Transverse colon (tissue), 4 donors: ENCODE results near the gene CDKN1B. TPM values are rescaled to one million over a fixed set of nuclear protein-coding genes. Genes with fewer than 3 reads are reported as not detected.

ENCODE experiments used
- DNase-seq: peaks from one replicate; pipeline ENCODE4 v3.0.0-alpha.2; 2019
- H3K27ac ChIP-seq, 4 donors: fragments of 200-600 bp; sonication (generic); 2 replicates each; pipeline ENCODE4 v1.5.1; 2016 to 2018; ENCODE audit warnings: inconsistent platforms in 4 of 4
- H3K27me3 ChIP-seq: fragments of 200-600 bp; sonication (generic); 2 replicates; pipeline ENCODE4 v1.5.1; 2017; ENCODE audit warnings: inconsistent platforms
- H3K36me3 ChIP-seq, 4 donors: fragments of 200-600 bp; sonication (generic); 2 replicates each; pipeline ENCODE4 v1.5.1; 2017 to 2019; ENCODE audit warnings: inconsistent platforms in 4 of 4
- H3K4me1 ChIP-seq, 4 donors: fragments of 200-600 bp; sonication (generic); 2 replicates each; pipeline ENCODE4 v1.5.1; 2017 to 2020; ENCODE audit warnings: inconsistent platforms in 4 of 4
- H3K4me3 ChIP-seq, 4 donors: fragments of 200-600 bp; sonication (generic); 1 replicate in 1 of 4; 2 replicates in 3 of 4; pipeline versions ENCODE4 v1.5.1 to v1.6.1; 2017 to 2019; ENCODE audit warnings: inconsistent platforms in 4 of 4
- H3K9me3 ChIP-seq, 2 donors: fragments of 200-600 bp; sonication (generic); 2 replicates each; pipeline ENCODE4 v1.5.1; 2017 to 2019; ENCODE audit warnings: inconsistent platforms in 2 of 2
- EP300 ChIP-seq: sonication (generic); formaldehyde crosslinking; IDR thresholded peaks from one replicate; pipeline ENCODE4 v1.6.1; 2017; ENCODE audit warnings: antibody characterized with exemption, low read depth
- POLR2A ChIP-seq: fragments of 450-650 bp; IDR thresholded peaks from one replicate; pipeline ENCODE4 v1.6.1; 2016; ENCODE audit warnings: antibody characterized with exemption, mild to moderate bottlenecking, moderate library complexity
- POLR2AphosphoS5 ChIP-seq, 3 donors: sonication (generic); formaldehyde crosslinking; IDR thresholded peaks; one replicate each; pipeline ENCODE4 v1.6.1; 2016; ENCODE audit warnings: antibody characterized with exemption in 3 of 3
- WGBS, 2 donors: methylation state at CpG; one replicate each; pipeline ENCODE4 v1.1.5; 2018; ENCODE audit warnings: low coverage in 1 of 2; 5-methylcytosine and 5-hydroxymethylcytosine counted together
- in situ Hi-C, 4 donors: fragments of 200-750 bp; cut with MboI; loops; one replicate each; pipeline versions ENCODE4 v1.15.0 to v1.15.1; 2017; ENCODE audit warnings: low sequenced_read_pairs in 3 of 4, low pct_ligation_motif_present in 1 of 4, low pct_unique_long_range_greater_than_20kb in 1 of 4
- intact Hi-C: fragments of 100-400 bp; cut with DNase I; formaldehyde crosslinking; loops from one replicate; pipeline ENCODE4 v1.15.1; 2023; ENCODE audit warnings: low total_unique reads
- total RNA-seq, 4 donors: library from RNA; depleted of rRNA; stranded (reverse); fragments of >200 nt; gene quantifications; one replicate each; pipeline ENCODE4 v1.1.0, GENCODE V29; 2016
- TF ChIP-seq, protein P1 (sequence below), 5 experiments: fragments of 200-600 bp in 3 of 5; fragments of 450-650 bp in 2 of 5; sonication (generic) in 3 of 5; IDR thresholded peaks; 1 replicate in 2 of 5; 2 replicates in 3 of 5; pipeline ENCODE4 v1.5.1; 2016 to 2017; ENCODE audit warnings: antibody characterized with exemption in 5 of 5, inconsistent platforms in 3 of 5, mild to moderate bottlenecking in 2 of 5, moderate library complexity in 1 of 5

CDKN1B gene
- total RNA-seq, 4 donors from 2014 or later = 14.1 to 58.3 (median 54.1) TPM

DNA sequence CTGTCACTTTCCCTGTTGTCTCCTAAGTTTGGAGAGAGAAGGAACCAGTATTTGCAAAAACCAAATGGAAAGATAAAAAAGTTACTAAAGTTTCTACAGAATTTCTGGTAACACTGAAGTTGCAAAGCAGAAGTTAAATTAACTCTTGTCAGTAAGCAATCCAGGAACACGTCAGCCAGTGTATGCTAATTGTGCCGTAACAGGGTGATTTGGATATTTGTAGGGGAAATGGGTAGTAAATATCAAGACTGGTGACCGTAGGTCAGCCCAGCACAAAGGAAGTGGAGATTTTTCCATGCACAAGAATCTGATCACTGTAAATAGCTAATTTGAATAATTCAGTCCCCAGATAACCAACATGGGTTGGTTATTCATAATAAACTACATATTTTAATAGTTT lies 2.3 kb downstream of the CDKN1B start:
- H3K36me3 ChIP-seq = peaks cover 0 to 13% (median 4%) of the 10 kb centered on the region in 4 donors
- WGBS, 2 donors = 3 to 6% methylated on average over 3 of the region's 3 CpGs
- in situ Hi-C loops (loop anchor here in 1 of 4 donors (25.0 kb wide), 1 partner anchor 332 kb away; no protein-coding TSS in a partner anchor), intact Hi-C loops (loop anchor here (5.0 kb wide), 1 partner anchor 157 kb away; the partner anchor contains the start of gene DUSP16)
- DNase-seq = no peak
- H3K4me3 ChIP-seq = peak overlapping the region; percentile 92 to 99 (median 97)
- H3K9me3 ChIP-seq = no peaks in the 10 kb centered on the region
- TF ChIP-seq, protein P1, sequence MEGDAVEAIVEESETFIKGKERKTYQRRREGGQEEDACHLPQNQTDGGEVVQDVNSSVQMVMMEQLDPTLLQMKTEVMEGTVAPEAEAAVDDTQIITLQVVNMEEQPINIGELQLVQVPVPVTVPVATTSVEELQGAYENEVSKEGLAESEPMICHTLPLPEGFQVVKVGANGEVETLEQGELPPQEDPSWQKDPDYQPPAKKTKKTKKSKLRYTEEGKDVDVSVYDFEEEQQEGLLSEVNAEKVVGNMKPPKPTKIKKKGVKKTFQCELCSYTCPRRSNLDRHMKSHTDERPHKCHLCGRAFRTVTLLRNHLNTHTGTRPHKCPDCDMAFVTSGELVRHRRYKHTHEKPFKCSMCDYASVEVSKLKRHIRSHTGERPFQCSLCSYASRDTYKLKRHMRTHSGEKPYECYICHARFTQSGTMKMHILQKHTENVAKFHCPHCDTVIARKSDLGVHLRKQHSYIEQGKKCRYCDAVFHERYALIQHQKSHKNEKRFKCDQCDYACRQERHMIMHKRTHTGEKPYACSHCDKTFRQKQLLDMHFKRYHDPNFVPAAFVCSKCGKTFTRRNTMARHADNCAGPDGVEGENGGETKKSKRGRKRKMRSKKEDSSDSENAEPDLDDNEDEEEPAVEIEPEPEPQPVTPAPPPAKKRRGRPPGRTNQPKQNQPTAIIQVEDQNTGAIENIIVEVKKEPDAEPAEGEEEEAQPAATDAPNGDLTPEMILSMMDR (IDR thresholded peaks at IDR 0.05) = no peak
- TF ChIP-seq POLR2AphosphoS5 (IDR thresholded peaks at IDR 0.05) = peak; percentile 29 to 58 (median 50)
- no peaks in the 10 kb centered on the region for H3K27me3 ChIP-seq
- H3K4me1 ChIP-seq = peaks cover 18 to 58% (median 56%) of the 10 kb centered on the region in 4 donors
- peak overlapping the region; percentile 99 to 100 (median 100) for H3K27ac ChIP-seq

- Histone ChIP-seq H3K27me3 (no peaks in the 10 kb centered on the region), H3K9me3 (no peaks in the 10 kb centered on the region), H3K27ac (peak overlapping the region; percentile 99 to 100 (median 100)), H3K4me1 (peaks cover 13 to 54% (median 51%) of the 10 kb centered on the region in 4 donors), H3K4me3 (peak overlapping the region in 3 of 4 donors; percentile 92 to 99 (median 98)), H3K36me3 (peaks cover 0 to 13% (median 4%) of the 10 kb centered on the region in 4 donors)
- WGBS, 2 donors = 13 to 19% methylated on average over 4 of the region's 4 CpGs
- in situ Hi-C loops (loop anchor here in 1 of 4 donors (25.0 kb wide), 1 partner anchor 333 kb away; no protein-coding TSS in a partner anchor), intact Hi-C loops (no loop called here)
- TF ChIP-seq POLR2AphosphoS5 (IDR thresholded peaks at IDR 0.05) = no peak
- TF ChIP-seq EP300 = no peak
- TF ChIP-seq, protein P1 (IDR thresholded peaks at IDR 0.05) = no peak
- TF ChIP-seq POLR2A = no peak
- DNase-seq = no peak
These were observed 2.9 kb downstream of the CDKN1B start for GRCh38 chr12:12720052-12720451.

- peak overlapping the region in 2 of 4 donors; percentile 92 to 99 for H3K4me3 ChIP-seq
- 16 to 26% methylated on average over 4 of the region's 4 CpGs for WGBS, 2 donors
- peaks cover 7 to 47% (median 45%) of the 10 kb centered on the region in 4 donors for H3K4me1 ChIP-seq
These were observed 3.5 kb downstream of the CDKN1B start for GRCh38 chr12:12720672-12721161.

DNA sequence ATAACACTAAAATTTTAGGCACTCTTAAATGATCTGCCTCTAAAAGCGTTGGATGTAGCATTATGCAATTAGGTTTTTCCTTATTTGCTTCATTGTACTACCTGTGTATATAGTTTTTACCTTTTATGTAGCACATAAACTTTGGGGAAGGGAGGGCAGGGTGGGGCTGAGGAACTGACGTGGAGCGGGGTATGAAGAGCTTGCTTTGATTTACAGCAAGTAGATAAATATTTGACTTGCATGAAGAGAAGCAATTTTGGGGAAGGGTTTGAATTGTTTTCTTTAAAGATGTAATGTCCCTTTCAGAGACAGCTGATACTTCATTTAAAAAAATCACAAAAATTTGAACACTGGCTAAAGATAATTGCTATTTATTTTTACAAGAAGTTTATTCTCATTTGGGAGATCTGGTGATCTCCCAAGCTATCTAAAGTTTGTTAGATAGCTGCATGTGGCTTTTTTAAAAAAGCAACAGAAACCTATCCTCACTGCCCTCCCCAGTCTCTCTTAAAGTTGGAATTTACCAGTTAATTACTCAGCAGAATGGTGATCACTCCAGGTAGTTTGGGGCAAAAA lies 4.1 kb downstream of the CDKN1B start:
- DNase-seq = peak; percentile 54
- peak overlapping the region in 2 of 4 donors; percentile 92 to 99 for H3K4me3 ChIP-seq
- in situ Hi-C loops (loop anchor here in 1 of 4 donors (25.0 kb wide), 1 partner anchor 334 kb away; no protein-coding TSS in a partner anchor), intact Hi-C loops (no loop called here)
- WGBS, 2 donors = 4 to 28% methylated on average over 3 of the region's 3 CpGs
- no peaks in the 10 kb centered on the region for H3K9me3 ChIP-seq
- H3K4me1 ChIP-seq = peaks cover 4 to 42% (median 40%) of the 10 kb centered on the region in 4 donors
- TF ChIP-seq POLR2AphosphoS5 (IDR thresholded peaks at IDR 0.05) = peak in 1 of 3 donors; percentile 34
- TF ChIP-seq POLR2A = no peak
- H3K27me3 ChIP-seq = no peaks in the 10 kb centered on the region
- H3K27ac ChIP-seq = peak overlapping the region; percentile 99 to 100 (median 100)
- peaks cover 0 to 13% (median 4%) of the 10 kb centered on the region in 4 donors for H3K36me3 ChIP-seq

More at GRCh38 chr12:12720672-12721161, 3.5 kb downstream of the CDKN1B start:
- peaks cover 0 to 13% (median 4%) of the 10 kb centered on the region in 4 donors for H3K36me3 ChIP-seq
- in situ Hi-C loops = loop anchor here in 1 of 4 donors (25.0 kb wide), 1 partner anchor 333 kb away; no protein-coding TSS in a partner anchor
- no peaks in the 10 kb centered on the region for H3K9me3 ChIP-seq
- intact Hi-C loops = no loop called here
- H3K27me3 ChIP-seq = no peaks in the 10 kb centered on the region
- H3K27ac ChIP-seq = peak overlapping the region; percentile 99 to 100 (median 100)
- no peak for DNase-seq
- TF ChIP-seq POLR2A = no peak
- no peak for TF ChIP-seq POLR2AphosphoS5 (IDR thresholded peaks at IDR 0.05)
- no peak for TF ChIP-seq EP300
- TF ChIP-seq, protein P1 (IDR thresholded peaks at IDR 0.05) = no peak
